ENCODE data around the gene OAS1. TPM values are rescaled to one million over a fixed set of nuclear protein-coding genes. Genes with fewer than 3 reads are reported as not detected.

Gene OAS1
- total and polyA plus RNA-seq, 2 donors (not counting 3 experiments of a cell fraction or from before 2014, with no cell fraction given) = 5.7 to 6.4 TPM

DNA sequence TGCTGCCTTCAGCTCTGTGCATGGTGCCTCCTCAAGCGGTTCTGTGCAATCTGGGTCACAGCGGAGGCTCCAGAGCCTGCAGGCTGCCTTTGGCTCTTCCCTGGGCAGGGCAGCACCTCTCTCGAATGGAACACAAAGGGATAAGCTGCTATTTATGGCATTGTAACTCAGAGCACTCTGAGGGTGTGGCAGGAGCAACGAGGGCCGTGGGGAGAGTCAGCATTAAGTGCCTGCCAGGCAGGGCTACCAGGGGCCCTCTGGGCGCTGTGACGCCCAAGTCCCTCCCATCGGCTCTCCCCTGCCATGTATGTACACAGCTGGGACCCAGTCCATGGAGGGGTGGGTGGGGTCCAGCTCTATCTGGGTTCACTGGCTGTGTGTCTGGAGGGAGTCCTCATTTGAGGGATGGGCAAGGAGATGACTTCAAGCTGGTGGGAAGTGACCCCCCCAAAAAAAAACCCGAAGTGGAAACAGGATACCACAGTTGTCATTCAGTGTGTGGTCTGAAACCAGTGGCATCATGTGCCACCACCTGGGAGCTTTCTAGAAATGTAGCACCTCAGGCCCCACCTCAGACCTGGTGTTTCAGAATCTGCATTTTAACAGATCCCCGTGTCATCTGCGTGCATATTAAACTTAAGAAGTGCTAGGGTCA lies 44.0 kb upstream of the OAS1 start:
- no peak overlapping the region for H3K9ac ChIP-seq (replicated peaks; ENCODE audit: extremely low read depth, insufficient read depth, low read length)
- no peaks in the 10 kb centered on the region for H3K9me3 ChIP-seq (replicated peaks; ENCODE audit: control insufficient read depth, insufficient read depth, low read length)
- H2AFZ ChIP-seq (ENCODE audit: low read depth, low read length) = no peak overlapping the region
- no peak overlapping the region for H3K4me2 ChIP-seq (ENCODE audit: insufficient read depth, low read length)
- no peak overlapping the region for H3K4me3 ChIP-seq (replicated peaks in 1 of 3; ENCODE audit: insufficient read depth in 1 of 3, low read depth in 1 of 3, low read length in 3 of 3)
- intact Hi-C loops (cut with micrococcal nuclease) = no loop called here
- DNase-seq (ENCODE audit: low read depth, low spot score) (no peak), FAIRE-seq (no peak)
- no peaks in the 10 kb centered on the region for H3K4me1 ChIP-seq (ENCODE audit: control insufficient read depth, extremely low read depth, insufficient read depth, low read length)
- no peaks in the 10 kb centered on the region for H3K79me2 ChIP-seq (ENCODE audit: control insufficient read depth, insufficient read depth, low read length)
- CTCF ChIA-PET = interaction anchor here (1.2 to 1.4 kb wide), 3 partner anchors 11 to 1651 kb away, joined by 3 to 4 read pairs (median 3); no protein-coding TSS in a partner anchor
- dilution Hi-C loops (cut with MboI; ENCODE audit: extremely low pct_ligation_motif_present, low sequenced_read_pairs) = no loop called here
- H3K36me3 ChIP-seq (ENCODE audit: control insufficient read depth in 2 of 2, extremely low read depth in 1 of 2, insufficient read depth in 2 of 2, low read length in 2 of 2) = no peaks in the 10 kb centered on the region
- no peaks in the 10 kb centered on the region for H3K9me1 ChIP-seq (replicated peaks; ENCODE audit: control insufficient read depth, extremely low read depth, insufficient read depth, low read length)
- H4K20me1 ChIP-seq (replicated peaks; ENCODE audit: control insufficient read depth, extremely low read depth, insufficient read depth, low read length) = no peaks in the 10 kb centered on the region
- H3K27me3 ChIP-seq (ENCODE audit: control insufficient read depth in 2 of 2, insufficient read depth in 2 of 2, low read length in 2 of 2) = no peaks in the 10 kb centered on the region
- no peak overlapping the region for H3K27ac ChIP-seq (ENCODE audit: insufficient read depth, low read depth, low read length)
- BruUV-seq (replicated peaks) = no TSS peak
- POLR2A ChIA-PET = no interaction called here
- TF ChIP-seq, protein P1, sequence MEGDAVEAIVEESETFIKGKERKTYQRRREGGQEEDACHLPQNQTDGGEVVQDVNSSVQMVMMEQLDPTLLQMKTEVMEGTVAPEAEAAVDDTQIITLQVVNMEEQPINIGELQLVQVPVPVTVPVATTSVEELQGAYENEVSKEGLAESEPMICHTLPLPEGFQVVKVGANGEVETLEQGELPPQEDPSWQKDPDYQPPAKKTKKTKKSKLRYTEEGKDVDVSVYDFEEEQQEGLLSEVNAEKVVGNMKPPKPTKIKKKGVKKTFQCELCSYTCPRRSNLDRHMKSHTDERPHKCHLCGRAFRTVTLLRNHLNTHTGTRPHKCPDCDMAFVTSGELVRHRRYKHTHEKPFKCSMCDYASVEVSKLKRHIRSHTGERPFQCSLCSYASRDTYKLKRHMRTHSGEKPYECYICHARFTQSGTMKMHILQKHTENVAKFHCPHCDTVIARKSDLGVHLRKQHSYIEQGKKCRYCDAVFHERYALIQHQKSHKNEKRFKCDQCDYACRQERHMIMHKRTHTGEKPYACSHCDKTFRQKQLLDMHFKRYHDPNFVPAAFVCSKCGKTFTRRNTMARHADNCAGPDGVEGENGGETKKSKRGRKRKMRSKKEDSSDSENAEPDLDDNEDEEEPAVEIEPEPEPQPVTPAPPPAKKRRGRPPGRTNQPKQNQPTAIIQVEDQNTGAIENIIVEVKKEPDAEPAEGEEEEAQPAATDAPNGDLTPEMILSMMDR (IDR thresholded peaks at IDR 0.05; ENCODE audit: extremely low read depth in 1 of 2, insufficient read depth in 1 of 2, low read depth in 1 of 2, low read length in 2 of 2) = no peak
- TF ChIP-seq JUN (IDR thresholded peaks at IDR 0.05; ENCODE audit: borderline replicate concordance, insufficient read depth, insufficient read length, low read depth) (no peak), FOS (IDR thresholded peaks at IDR 0.05; ENCODE audit: borderline replicate concordance, insufficient read depth, low read length) (no peak), MAX (IDR thresholded peaks at IDR 0.05; ENCODE audit: insufficient read depth, insufficient read length) (no peak), POLR2AphosphoS5 (IDR thresholded peaks at IDR 0.05; ENCODE audit: insufficient read depth, low read depth, low read length) (no peak)

Data from endothelial cell of umbilical vein (primary cell).